ENCODE results near the gene ZFYVE9. TPM values are rescaled to one million over a fixed set of nuclear protein-coding genes. Genes with fewer than 3 reads are reported as not detected.

Gene ZFYVE9
- total RNA-seq, 1 experiment from 2014 or later, result 28.4 TPM

DNA sequence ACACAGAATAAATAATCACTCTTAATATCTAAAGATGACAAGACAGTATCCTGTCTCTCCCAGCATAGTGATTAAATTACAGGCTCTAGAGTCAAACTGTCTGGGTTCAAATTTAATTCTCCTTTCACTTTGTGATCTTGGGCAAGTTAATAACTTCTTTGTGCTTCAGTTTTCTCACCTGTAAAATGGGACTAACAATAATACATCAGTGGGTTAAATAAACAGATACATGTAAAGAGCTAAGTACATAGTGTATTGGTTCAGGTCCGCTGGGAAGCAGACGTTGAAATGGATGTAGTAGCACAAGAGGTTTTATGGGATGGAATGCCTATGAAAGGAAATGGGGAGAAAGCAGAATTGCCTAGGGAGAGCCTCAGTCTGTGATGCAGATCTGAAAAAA is 10.7 kb downstream of the ZFYVE9 start:
- Histone ChIP-seq H3K27ac (ENCODE audit: insufficient read length, low read depth, low read length) (no peak overlapping the region), H3K79me1 (ENCODE audit: insufficient read depth, low read depth, low read length, poor library complexity, severe bottlenecking) (no peaks in the 10 kb centered on the region), H3K9me3 (ENCODE audit: control insufficient read depth, low read depth, low read length) (peaks cover 2% of the 10 kb centered on the region), H2BK5ac (ENCODE audit: insufficient read length, low read length) (no peak overlapping the region), H2BK12ac (ENCODE audit: insufficient read length, low read depth, low read length) (no peak overlapping the region), H4K8ac (replicated peaks; ENCODE audit: insufficient read length, low read depth, low read length) (no peak overlapping the region), H3K23me2 (ENCODE audit: insufficient read length, low read depth, low read length, poor library complexity, severe bottlenecking) (no peaks in the 10 kb centered on the region), H3K4ac (ENCODE audit: low read depth, low read length) (no peak overlapping the region), H3K14ac (ENCODE audit: insufficient read depth, low read length) (no peak overlapping the region), H2AFZ (ENCODE audit: low read length) (no peak overlapping the region), H3K79me2 (ENCODE audit: insufficient read depth, low read length) (no peaks in the 10 kb centered on the region; the same call in 1 of the 2 replicates), H2AK5ac (ENCODE audit: insufficient read length, low read length) (no peak overlapping the region), H3K23ac (ENCODE audit: insufficient read length, low read depth, low read length) (no peak overlapping the region), H3K56ac (ENCODE audit: insufficient read length, low read depth, low read length) (no peak overlapping the region), H2BK120ac (ENCODE audit: low read depth, low read length, poor library complexity, severe bottlenecking) (no peak overlapping the region), H3K18ac (ENCODE audit: insufficient read length, low read depth, low read length) (no peak overlapping the region), H3K27me3 (ENCODE audit: insufficient read depth, low read length) (no peaks in the 10 kb centered on the region), H3T11ph (ENCODE audit: low read length) (no peak overlapping the region), H4K91ac (ENCODE audit: insufficient read length, low read depth, low read length) (no peak overlapping the region), H2BK20ac (ENCODE audit: low read depth, low read length, poor library complexity, severe bottlenecking) (no peak overlapping the region), H4K5ac (ENCODE audit: insufficient read length, low read depth, low read length) (no peak overlapping the region), H3K9ac (ENCODE audit: extremely low read depth, insufficient read length, low read length) (no peak overlapping the region), H3K4me1 (ENCODE audit: insufficient read depth, low read length) (no peaks in the 10 kb centered on the region), H4K20me1 (ENCODE audit: control insufficient read depth, insufficient read depth, insufficient read length) (no peaks in the 10 kb centered on the region), H2BK15ac (ENCODE audit: low read depth, low read length) (no peak overlapping the region), H3K4me2 (ENCODE audit: insufficient read depth, insufficient read length, low read length) (no peak overlapping the region)
- no peak overlapping the region for H3K27ac Mint-ChIP-seq
- H3K27me3 Mint-ChIP-seq (ENCODE audit: low read depth), result no peaks in the 10 kb centered on the region
- peaks cover 1 to 3% (median 2%) of the 10 kb centered on the region in 3 experiments; a peak in 6 of 7 replicates for H3K36me3 Mint-ChIP-seq (ENCODE audit: insufficient read depth in 1 of 3, low read depth in 3 of 3)
- H3K9me3 Mint-ChIP-seq, result peaks cover 3 to 4% of the 10 kb centered on the region in 2 experiments
- H3K4me1 Mint-ChIP-seq, result peaks cover 0 to 5% of the 10 kb centered on the region in 2 experiments; a peak in 1 of 4 replicates
- TF ChIP-seq, protein P1, sequence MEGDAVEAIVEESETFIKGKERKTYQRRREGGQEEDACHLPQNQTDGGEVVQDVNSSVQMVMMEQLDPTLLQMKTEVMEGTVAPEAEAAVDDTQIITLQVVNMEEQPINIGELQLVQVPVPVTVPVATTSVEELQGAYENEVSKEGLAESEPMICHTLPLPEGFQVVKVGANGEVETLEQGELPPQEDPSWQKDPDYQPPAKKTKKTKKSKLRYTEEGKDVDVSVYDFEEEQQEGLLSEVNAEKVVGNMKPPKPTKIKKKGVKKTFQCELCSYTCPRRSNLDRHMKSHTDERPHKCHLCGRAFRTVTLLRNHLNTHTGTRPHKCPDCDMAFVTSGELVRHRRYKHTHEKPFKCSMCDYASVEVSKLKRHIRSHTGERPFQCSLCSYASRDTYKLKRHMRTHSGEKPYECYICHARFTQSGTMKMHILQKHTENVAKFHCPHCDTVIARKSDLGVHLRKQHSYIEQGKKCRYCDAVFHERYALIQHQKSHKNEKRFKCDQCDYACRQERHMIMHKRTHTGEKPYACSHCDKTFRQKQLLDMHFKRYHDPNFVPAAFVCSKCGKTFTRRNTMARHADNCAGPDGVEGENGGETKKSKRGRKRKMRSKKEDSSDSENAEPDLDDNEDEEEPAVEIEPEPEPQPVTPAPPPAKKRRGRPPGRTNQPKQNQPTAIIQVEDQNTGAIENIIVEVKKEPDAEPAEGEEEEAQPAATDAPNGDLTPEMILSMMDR (conservative IDR thresholded peaks at IDR 0.05), result no peak
- H3K4me3 Mint-ChIP-seq, result no peak overlapping the region
- DNase-seq, result no peak
- no CpG with 5 or more reads among the region's 2 CpGs for WGBS (ENCODE audit: extremely low coverage, insufficient read length, low lambda C conversion rate)
